Fibroblast of pulmonary artery (primary cell): ENCODE data around the gene HTR3D.
"Not testable (repeated sequence)": the region's sequence is repeated elsewhere in the genome, so short reads cannot be mapped to it uniquely, and the experiment has no call there.

Experiments used
- DNase-seq: peaks from one replicate; pipeline ENCODE4 v3.0.0-alpha.2; 2010; ENCODE audit warnings: low read depth
- H3K4me3 ChIP-seq: replicated peaks from 2 replicates; pipeline ENCODE4 v1.5.1; 2011; ENCODE audit warnings: low read depth, mild to moderate bottlenecking, control low read depth, low read length, moderate library complexity
- CTCF ChIP-seq: IDR thresholded peaks from 2 replicates; pipeline ENCODE4 v1.5.1; 2011; ENCODE audit warnings: mild to moderate bottlenecking, control low read depth, low read length, inconsistent platforms; ENCODE audit errors: missing control alignments

HTR3D gene

DNA sequence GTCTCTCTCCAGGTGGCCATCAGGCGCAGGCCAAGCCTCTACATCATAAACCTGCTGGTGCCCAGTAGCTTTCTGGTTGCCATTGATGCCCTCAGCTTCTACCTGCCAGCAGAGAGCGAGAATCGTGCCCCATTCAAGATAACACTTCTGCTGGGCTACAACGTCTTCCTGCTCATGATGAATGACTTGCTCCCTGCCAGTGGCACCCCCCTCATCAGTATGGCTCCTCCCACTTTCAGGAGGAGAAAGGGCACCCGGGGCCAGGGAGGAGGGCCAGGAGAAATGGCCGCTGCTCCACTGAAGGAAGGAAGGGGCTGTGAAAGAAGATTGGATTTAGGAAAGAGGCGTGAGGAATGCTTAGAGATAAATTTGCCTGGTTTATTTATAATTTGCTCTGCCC is 27.9 kb downstream of the HTR3D start:
- DNase-seq: no peak
- no peak overlapping the region for H3K4me3 ChIP-seq
- TF ChIP-seq CTCF: no peak

GRCh38 chr3:184062637-184063036 is 31.1 kb downstream of the HTR3D start:
- no peak overlapping the region for H3K4me3 ChIP-seq
- DNase-seq: no peak
- no peak for TF ChIP-seq CTCF

GRCh38 chr3:184066211-184066610 is 34.7 kb downstream of the HTR3D start:
- no peak overlapping the region for H3K4me3 ChIP-seq
- DNase-seq: no peak
- TF ChIP-seq CTCF: no peak

GRCh38 chr3:184067573-184068055 is 36.1 kb downstream of the HTR3D start:
- TF ChIP-seq CTCF: no peak
- no peak overlapping the region for H3K4me3 ChIP-seq
- DNase-seq: no peak

DNA sequence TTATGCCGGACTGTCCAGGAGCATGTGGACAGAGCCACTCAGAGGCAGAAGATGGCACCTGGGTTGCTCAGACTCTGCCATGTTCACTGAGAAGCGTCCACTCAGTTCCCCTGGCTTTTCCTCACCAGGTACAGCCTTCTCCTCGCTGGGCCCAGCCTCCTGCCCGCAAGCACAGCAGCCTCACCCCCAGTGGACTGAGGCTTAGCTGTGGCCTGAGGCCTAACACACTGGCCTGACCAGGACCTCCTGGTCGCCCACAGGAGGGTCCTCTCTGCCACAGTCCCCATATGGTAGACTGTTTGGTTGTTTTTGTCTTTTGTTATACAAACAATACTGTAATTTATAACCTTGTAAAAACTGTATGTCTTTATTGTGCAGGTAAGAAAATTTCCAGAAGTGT is 36.8 kb downstream of the HTR3D start:
- no peak for TF ChIP-seq CTCF
- H3K4me3 ChIP-seq: no peak overlapping the region
- no peak for DNase-seq

- not testable (repeated sequence) for H3K4me3 ChIP-seq, DNase-seq
These were observed 39.6 kb downstream of the HTR3D start for GRCh38 chr3:184071142-184071541.

- no peak for TF ChIP-seq CTCF
- no peak for DNase-seq
- no peak overlapping the region for H3K4me3 ChIP-seq
These were observed 42.1 kb downstream of the HTR3D start for GRCh38 chr3:184073621-184074020.
